RPMI7951 (cell line): ENCODE results near the gene CXCR1. TPM values are rescaled to one million over a fixed set of nuclear protein-coding genes. Genes with fewer than 3 reads are reported as not detected.
"Not testable (repeated sequence)": the region's sequence is repeated elsewhere in the genome, so short reads cannot be mapped to it uniquely, and the experiment has no call there.

Source experiments
- DNase-seq: peaks from one replicate; pipeline ENCODE4 v3.0.0-alpha.2; 2012; ENCODE audit warnings: low read depth
- total RNA-seq: library from RNA; depleted of rRNA; stranded (reverse); fragments of >200 nt; shearing (Covaris generic); gene quantifications from 2 replicates; pipeline ENCODE4 v1.2.3, GENCODE V29; 2014; rRNA removed

The CXCR1 gene
- total RNA-seq: not detected in 2 replicates

DNA sequence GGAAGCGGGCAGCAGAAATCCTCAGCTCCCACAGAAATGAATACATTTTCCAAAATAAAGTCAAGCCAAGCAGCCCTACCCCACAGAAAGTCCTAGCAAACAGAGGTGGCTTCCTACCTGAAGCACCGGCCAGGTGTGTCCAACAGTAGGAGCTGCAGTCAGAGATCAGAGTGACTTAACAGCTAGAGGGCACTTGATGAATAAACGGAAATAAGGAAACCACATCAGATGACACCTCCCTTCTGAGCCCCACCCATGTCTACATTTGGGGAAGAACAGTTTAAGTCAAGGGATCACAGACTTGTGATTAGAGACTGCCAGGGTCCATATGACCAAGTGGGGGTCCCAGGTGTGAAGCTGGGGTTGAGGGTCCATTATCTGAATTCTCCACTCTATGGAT lies at the start of gene CXCR1:
Gene CXCR1, minus strand, starts transcription at position 172 of the 400 bp plus-strand sequence. CDS start 1,751 bp downstream, outside the sequence.
- DNase-seq: no peak

DNA sequence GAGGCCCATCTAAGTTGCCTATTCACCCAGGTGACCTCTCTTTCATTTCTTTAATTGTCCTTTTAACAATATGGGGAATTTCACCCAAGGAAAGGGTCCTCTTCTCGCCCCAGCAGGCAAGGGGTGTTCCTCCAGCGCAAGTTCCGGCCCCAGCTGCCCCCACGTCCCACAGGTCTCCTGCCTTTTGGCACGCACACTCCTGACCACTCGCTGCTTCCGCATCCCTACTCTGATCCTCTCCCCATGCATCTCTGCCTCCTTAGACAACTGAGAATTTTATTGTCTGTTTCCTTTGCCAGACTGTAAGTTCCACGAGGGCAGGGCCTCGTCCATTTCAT lies 49.5 kb upstream of the CXCR1 start:
- DNase-seq: peak; percentile 30

DNA sequence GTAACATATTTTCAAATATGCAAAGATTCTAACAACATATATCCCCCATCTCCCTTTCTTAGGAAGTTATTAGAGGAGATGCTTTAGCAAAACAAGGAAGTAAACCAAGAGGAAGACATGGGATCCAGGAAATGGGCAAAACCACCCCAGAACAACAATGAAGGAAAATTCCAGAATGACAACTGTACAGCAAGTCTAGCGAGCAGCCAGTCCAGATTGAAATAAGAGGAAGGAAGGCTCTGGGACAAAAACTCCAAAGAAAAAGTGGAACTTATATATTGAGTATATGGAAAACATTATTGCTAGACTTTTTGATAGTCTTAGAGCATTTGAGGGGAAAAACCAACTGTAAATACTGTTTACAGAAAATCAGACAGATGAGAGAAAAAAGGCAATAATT lies 47.4 kb upstream of the CXCR1 start:
- DNase-seq: no peak

DNA sequence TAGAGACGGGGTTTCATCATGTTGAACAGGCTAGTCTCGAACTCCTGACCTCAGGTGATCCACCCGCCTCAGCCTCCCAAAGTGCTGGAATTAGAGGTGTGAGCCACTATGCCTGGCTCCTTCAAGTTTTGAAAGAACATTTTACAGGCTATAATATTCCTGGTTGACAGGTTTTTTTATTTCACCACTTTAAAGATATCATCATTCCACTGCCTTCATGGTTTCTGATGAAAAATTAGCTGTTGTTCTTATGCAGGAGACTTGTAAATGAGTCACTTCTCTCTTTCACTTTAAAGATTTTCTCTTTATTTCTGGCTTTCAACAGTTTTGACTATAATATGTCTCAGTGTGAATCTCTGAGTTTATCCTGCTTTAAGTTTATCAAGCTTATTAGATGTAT lies 42.3 kb upstream of the CXCR1 start:
- no peak for DNase-seq

DNA sequence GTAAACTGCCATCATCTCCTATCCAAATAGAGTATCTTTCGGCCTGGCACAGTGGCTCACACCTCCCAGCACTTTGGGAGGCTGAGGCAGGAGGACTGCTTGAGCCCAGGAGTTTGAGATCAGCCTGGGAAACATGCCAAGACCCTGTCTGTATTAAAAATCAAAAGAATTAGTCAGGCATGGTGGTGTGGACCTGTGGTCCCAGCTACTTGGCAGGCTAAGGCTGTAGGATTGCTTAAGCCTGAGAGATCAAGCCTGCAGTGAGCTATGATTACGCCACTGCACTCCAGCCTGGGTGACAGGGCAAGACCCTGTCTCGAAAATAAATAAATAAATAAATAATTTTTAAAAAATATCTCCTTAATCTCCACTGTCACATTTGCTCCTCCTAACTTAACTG lies 35.5 kb upstream of the CXCR1 start:
- DNase-seq: no peak

DNA sequence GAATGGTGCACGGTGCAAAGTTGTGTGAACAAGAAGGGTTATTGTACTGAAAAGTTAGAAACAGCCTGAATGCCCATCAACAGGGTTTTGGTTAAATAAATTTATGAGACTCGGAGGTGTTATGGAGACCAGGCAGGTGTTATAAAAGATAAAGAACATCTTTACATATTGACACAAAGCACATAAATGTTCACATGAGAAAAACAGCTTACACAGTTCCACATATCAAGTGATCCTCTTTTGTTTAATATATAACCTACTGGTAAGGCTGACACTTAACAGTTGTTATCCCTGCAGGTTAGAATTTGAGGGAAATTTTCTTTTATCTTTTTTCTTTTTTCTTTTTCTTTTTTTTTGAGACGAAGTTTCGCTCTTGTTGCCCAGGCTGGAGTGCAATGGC lies 30.2 kb upstream of the CXCR1 start:
- DNase-seq: no peak

DNA sequence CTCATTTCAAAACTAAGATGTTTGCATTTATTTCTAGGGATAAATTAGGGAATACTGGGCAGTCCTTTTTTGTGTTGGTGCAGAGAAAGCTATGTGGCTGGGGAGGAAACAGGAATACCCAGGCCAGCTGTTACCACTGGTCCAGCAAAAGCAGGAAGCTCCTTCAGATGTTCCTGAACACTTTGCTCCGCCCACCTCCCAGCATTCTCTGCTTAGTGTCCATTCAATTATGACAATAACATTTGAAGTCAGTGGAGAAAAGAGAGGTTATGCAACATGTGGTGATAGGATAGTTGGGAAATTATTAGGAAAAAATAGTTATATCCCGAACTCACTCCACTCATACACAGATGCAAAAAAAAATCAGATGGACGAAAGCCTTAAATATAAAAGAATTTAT lies 28.1 kb upstream of the CXCR1 start:
- no peak for DNase-seq

DNA sequence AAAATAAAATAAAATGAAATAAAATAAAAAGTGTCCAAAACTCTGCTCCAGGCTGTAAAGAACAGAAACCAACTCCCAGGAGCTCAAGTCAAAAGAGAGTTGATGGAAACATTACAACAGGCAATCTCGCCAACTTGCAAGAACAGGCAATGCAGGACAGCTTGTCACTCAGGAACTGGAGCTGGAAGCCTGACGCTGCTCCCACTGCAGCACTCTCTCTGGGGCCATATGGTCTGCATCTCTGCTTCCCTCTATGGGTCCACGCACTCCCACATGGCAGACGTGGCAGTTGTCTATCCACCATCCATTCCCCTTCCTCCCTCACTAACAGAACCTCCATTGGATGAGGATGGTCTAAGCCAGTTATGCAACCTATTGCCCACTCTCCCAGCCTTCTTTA lies 26.9 kb upstream of the CXCR1 start:
- no peak for DNase-seq

DNA sequence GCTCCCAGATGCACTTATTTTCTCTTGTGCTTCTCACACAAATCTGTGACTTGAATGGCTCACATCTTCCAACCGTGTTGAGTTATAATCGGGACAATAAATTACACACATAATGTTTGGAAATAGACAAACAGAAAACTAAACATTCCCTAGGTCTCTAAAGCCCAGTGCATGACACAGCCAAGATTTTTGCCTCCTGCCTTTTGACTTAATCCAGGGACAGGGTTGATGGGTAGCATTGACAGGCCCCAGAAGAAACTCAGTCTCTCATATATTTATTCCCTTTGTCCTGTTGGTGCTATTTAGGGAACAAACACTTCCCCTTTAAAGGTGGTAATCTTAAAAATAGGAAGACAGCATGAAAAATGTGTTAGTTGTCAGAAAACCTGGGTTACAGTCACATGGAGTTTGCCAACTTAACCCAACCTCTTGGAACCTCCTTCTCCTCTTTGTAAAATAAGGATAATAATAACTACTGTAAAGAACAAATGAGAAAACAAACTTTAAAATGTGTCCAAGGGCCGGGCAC lies 26.2 kb upstream of the CXCR1 start:
- DNase-seq: no peak

DNA sequence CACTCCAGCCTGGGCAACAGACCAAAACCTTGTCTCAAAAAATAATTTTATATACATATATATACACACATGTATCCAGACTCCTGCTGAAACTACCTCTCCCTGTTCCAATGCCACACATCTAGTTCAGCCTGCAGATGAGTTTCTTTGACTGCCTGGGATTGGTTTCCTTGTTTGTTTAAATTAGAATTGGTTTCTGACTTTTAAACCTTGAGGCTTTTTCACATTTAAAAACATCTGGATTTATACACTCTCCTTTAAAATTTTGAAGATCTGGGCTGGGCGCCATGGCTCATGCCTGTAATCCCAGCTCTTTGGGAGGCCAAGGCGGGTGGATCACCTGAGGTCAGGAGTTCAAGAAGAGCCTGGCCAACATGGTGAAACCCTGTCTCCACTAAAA lies 21.8 kb upstream of the CXCR1 start:
- DNase-seq: no peak

DNA sequence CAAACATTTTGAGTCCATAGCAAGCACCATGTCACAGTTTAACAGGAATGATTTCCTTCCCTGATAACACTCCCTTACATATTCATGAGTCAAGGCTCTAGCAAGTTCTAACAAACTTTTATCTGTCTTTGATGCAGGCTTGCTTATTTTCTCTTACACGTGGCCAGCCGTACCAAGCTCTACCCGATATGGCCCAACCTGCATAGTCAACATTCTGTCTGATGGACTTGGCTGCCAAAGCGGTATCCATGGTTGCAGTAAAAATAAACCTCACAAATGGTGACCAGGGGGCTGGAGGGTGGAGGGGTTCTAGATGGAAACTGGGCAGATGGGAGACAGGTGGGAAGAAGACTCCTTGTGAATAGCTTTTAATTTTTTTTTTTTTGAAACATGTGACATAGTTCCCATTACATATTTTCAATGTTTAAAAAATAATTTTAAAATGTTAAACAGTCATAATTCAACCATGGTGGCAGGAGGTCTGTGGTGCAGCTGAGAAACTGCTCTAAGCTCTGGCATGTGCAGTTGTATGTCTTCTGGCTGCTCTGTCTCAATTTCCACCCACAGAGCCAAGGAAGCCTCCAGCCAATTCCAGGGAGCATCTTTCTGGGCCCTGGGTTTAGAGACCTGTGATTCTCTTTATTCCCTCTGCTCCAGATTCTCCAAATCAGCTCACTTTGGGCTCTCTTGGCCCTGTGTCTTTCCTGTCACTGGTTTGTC lies 20.7 kb upstream of the CXCR1 start:
- DNase-seq: no peak

DNA sequence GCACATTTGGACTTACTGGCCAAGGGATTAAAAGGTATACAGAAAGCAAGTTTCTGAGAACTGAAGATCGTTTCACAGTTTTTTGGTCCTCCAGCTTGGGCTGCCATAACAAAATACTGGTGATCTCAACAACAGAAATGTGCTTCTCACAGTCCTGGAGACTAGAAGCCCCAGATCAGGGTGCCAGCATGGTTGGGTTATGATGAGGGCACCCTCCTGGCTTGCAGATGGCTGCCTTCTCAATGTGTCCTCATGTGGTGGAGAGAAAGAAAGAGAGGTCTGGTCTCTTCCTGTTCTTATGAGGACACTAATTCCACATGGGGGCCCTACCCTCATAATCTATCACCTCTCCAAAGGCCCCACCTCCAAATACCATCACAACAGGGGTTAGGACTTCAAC lies 20.1 kb upstream of the CXCR1 start:
- no peak for DNase-seq

DNA sequence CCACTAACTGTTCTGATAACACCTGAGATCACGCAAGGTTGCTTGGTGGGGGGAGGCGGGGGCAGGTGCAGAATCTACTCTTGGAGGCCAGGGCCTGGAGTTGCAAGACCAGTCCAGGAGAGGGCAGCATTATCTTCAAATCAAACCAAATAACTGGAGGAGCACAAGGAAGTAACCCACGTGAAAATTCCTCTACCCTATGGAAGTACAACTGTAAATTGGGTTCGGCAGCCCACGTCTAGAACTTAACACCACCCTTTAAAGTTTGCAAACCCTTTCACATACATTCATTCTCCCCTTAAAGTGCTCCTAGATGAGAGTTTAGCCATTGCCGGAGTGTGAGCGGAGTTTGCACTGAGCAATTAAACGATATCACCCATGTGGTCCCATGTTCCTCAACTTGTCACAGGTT lies 19.6 kb upstream of the CXCR1 start:
- DNase-seq: peak; percentile 73

DNA sequence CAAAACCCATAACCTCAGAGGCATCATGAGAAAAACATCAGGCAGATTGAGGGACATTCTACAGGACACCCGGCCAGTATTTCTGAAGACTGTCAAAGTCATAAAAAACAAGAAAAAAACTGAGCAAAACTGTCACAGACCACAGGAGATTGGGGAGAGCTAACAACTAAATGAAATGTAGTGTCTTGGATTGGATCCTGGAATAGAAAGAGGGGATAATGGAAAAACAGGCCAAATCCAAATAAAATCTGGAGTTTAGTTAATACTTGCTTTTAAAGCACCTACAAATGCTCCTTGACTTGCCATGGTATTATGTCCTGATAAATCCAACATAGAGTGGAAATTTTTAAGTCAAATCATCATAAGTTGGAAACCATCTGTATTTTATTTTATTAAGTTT lies 17.6 kb upstream of the CXCR1 start:
- DNase-seq: no peak

DNA sequence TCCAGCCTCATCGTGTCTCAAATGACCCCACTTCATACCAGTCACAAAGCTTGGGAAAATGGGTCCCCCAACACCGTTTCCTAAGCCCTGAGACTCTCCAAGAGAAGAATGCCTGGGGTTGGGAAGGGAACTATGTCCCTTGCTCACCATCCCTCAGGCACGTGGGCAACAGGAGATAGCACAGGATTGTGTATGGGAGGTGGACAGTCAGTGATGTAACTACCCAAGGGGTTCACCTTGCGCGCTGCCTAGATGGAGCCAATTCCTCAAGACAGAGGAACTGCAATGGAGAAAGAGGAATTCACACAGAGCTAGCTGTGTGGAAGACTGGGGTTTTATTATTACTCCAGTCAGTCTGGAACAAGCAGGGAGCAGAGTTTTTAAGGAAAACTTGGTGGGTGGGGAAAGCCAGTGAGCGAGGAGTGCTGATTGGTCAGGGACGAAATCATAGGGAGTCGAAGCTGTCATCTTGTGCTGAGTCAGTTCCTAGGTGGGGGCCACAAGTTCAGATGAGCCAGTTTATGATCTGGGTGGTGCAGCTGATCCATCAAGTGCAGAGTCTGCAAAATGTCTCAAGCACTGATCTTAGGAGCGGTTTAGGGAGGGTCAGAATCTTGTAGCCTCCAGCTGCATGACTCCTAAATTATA lies 13.8 kb upstream of the CXCR1 start:
- peak; percentile 35 for DNase-seq

DNA sequence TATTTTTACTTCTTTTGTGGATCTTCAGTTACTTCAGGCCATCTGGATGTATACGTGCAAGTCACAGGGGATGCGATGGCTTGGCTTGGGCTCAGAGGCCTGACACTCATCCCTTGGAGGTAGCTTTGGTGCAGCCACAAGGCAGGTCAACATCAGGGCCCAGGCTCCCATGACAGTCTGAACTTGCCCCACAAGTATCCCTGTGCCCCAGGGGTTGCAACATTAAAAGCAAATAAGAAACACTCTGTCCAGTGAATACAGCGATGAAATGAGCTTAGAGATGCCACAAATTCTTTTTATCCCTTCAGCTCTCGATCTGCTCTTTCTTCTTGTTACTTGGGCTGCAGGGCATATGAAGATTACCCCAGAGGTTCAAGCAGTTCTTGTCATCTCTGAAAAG lies 13.0 kb upstream of the CXCR1 start:
- no peak for DNase-seq

DNA sequence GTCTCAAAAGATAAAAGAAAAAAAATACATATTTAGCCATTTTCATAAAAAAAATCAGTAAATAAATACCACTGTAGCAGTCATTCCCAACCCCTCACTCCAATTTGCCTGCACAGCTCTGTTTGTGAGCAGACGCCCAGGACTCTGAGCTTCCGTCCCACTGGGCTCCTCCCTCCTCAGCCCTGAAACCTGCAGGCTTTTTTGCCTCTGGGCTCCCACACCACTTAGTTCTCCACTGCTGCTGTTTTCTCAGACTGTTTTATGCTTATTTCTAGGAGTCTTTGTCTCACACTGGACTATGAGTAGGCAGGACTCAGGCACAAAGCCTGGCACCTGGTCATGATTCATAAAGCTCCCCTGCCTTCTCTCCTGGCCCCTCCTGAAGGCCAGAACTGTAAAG lies 6.1 kb upstream of the CXCR1 start:
- no peak for DNase-seq

DNA sequence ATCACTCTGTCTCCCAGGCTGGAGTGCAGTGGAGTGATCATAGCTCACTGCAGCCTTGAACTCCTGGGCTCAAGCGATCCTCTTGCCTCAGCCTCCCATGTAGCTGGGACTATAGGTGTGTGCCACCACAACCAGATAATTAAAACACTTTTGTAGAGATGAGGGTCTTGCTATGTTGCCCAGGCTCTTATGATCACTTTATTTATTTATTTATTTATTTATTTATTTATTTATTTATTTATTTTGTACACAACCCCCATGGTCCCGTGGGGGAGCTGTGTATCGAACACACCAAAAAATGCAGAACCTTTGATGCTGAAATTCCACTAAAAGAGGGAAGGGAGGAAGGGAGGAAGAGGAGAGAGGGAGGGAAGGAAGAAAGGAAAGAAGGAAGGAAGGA lies 5.0 kb upstream of the CXCR1 start:
- not testable (repeated sequence) for DNase-seq

DNA sequence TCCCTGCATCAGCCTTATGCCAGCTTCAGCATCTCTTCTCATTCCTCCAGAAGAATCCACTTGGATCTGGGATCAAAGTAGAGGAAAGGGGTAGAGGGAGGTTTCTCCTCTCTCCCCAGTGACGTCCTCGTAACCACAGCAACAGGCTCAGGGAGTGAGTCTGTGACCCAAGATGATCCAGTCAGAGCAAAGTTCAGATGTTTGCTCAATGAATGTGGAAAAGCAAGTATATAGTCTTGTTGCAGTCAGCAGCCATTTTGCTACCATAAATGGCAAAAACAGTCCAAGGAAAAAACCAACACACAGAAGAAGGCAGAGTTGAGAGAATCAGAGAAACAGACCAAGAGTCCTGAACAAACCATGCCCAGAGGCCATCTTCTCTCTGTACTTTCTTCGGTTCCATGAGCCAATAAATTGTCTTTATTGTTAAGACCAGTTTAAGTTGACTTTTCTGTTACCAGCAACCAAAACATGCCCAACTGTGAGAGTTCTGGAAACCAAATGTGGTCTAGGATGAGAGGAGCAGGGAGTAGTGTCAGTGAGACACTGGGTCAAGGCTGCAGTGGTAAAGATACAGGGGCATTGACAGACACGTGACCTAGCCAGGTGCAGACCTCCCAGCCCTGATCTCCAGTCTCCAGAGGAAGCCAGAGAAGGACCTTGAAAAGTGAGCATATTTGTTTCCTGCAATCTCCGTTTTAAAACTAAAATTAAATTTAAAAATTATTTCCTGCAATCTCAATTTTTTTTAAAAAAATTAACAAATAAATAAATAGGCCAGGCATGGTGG lies 3.2 kb upstream of the CXCR1 start:
- no peak for DNase-seq

DNA sequence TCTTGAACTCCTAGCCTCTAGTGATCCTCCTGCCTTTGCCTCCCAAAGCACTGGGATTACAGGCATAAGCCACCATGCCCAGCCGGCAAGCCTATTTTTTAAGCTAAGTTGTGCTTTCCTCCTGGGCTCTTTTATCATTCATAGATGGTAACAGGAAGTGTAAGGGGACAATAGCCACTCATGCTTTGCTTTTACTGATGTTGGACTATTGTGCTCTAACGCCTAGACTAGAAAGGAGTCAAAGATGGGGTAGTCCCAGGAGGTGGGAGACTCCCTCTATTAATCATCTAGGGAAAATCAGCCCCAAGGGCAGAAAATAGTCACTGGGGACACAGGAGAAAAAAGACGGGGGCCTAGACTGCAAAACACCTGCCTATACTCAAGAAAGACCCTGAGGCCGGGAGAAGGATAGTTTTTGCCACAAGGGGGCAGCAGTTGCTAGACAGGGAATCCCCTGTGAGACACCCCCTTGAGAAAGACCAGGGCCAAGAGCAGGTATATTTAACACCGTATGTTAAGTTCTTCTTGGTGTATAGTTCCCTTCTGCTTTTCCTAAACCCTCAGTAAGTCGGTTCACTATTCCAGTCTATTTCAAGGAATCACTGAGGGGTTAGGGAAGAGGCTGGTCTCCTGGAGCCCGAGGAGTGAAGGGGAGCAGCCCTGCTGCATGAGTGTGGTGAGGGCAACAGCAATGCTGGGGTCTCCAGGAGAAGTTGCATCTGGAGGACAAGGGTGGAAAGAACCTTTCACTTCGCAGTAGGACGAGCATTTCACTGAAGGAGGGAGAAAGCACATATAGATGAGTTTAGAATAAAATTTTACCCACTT lies 2.1 kb upstream of the CXCR1 start:
- DNase-seq: peak; percentile 48

DNA sequence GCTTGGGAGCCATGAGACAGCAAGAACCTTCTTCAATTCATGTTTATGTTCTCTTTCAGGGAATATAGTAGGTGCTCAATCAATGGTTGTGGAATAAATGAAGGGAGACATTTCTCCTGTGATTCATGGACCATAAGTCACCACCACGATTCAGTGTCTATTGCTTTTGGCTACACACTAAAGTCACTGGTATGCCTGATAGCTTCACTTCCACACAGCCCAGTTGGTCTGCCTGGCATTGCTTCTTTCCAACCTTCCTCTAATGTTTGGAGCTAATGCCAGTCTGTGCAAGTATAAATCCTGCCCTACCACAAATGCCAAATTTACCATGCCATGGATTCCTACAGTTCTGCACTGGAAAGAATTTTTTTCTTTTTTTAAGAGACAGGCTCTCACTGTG lies 1.3 kb upstream of the CXCR1 start:
- no peak for DNase-seq

DNA sequence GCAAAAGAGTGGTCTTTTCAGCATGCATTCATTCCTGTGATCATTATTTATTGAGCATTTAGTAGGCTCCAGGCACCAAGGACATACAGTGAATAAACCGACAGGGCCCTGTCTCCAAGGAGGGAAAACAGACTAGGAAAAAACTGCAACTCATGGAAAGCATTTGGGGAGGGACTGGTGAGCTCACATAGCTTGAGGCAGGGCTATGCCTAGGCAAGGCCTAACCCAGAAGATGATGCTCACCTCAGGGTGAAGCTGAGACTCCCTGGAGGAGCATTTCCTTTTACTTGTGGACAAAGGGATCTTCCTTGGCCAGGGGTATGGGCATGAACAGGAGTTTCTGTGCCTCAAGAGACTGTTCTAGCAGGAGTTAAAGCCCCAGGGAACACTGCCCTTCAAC lies 3.9 kb downstream of the CXCR1 start:
- no peak for DNase-seq
